Vagina (tissue), 2 donors: ENCODE results near the gene SHCBP1.

Experiments used
- POLR2A ChIP-seq, 2 donors: fragments of 450-650 bp; IDR thresholded peaks; one replicate each; pipeline ENCODE4 v1.6.1; 2017; ENCODE audit warnings: antibody characterized with exemption in 2 of 2, mild to moderate bottlenecking in 2 of 2, moderate library complexity in 2 of 2
- POLR2AphosphoS5 ChIP-seq, 2 donors: sonication (generic); formaldehyde crosslinking; IDR thresholded peaks; one replicate each; pipeline ENCODE4 v1.9.0; 2017; ENCODE audit warnings: antibody characterized with exemption in 2 of 2, mild to moderate bottlenecking in 2 of 2, low read depth in 1 of 2; ENCODE audit not compliant: insufficient read depth in 1 of 2
- TF ChIP-seq, protein P1 (sequence below), 3 experiments: fragments of 450-650 bp in 2 of 3; fragments of 200-600 bp in 1 of 3; sonication (generic) in 1 of 3; IDR thresholded peaks; one replicate each; pipeline ENCODE4 v1.5.1; 2017 to 2019; ENCODE audit warnings: antibody characterized with exemption in 3 of 3, mild to moderate bottlenecking in 2 of 3, moderate library complexity in 2 of 3

DNA sequence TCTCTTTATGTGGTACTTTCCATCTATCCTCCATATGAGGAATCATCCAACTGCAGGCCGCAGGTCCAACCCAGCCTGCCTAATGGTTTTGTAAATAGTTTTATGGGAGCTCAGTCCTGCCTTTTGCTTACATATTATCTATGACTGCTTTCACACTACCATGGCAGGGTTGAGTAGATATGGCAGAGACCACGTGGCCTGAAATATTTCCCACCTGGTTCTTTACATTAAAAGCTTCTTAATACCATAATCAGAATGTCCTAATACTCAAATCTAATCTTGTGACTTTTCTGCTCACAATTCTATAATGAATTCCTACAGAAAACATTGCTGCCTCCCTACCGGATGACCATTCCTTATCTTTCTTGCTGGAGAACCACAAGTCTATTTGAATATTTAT, 71.7 kb downstream of the SHCBP1 start:
- TF ChIP-seq, protein P1, sequence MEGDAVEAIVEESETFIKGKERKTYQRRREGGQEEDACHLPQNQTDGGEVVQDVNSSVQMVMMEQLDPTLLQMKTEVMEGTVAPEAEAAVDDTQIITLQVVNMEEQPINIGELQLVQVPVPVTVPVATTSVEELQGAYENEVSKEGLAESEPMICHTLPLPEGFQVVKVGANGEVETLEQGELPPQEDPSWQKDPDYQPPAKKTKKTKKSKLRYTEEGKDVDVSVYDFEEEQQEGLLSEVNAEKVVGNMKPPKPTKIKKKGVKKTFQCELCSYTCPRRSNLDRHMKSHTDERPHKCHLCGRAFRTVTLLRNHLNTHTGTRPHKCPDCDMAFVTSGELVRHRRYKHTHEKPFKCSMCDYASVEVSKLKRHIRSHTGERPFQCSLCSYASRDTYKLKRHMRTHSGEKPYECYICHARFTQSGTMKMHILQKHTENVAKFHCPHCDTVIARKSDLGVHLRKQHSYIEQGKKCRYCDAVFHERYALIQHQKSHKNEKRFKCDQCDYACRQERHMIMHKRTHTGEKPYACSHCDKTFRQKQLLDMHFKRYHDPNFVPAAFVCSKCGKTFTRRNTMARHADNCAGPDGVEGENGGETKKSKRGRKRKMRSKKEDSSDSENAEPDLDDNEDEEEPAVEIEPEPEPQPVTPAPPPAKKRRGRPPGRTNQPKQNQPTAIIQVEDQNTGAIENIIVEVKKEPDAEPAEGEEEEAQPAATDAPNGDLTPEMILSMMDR (IDR thresholded peaks at IDR 0.05): no peak
- TF ChIP-seq POLR2A (IDR thresholded peaks at IDR 0.05) (no peak), POLR2AphosphoS5 (IDR thresholded peaks at IDR 0.05; ENCODE audit: insufficient read depth in 1 of 2, low read depth in 1 of 2) (no peak)
